HG03565 (cell line): Measurements from ENCODE around the gene PDE3A.
"Not testable (repeated sequence)": the region's sequence is repeated elsewhere in the genome, so short reads cannot be mapped to it uniquely, and the experiment has no call there.

ENCODE experiments used
- ATAC-seq: cut with Tn5 transposase; IDR thresholded peaks from one replicate; pipeline ENCODE4 v1.9.1; 2021; ENCODE audit warnings: mild to moderate bottlenecking, moderate library complexity; ENCODE audit not compliant: unreplicated experiment

The PDE3A gene

DNA sequence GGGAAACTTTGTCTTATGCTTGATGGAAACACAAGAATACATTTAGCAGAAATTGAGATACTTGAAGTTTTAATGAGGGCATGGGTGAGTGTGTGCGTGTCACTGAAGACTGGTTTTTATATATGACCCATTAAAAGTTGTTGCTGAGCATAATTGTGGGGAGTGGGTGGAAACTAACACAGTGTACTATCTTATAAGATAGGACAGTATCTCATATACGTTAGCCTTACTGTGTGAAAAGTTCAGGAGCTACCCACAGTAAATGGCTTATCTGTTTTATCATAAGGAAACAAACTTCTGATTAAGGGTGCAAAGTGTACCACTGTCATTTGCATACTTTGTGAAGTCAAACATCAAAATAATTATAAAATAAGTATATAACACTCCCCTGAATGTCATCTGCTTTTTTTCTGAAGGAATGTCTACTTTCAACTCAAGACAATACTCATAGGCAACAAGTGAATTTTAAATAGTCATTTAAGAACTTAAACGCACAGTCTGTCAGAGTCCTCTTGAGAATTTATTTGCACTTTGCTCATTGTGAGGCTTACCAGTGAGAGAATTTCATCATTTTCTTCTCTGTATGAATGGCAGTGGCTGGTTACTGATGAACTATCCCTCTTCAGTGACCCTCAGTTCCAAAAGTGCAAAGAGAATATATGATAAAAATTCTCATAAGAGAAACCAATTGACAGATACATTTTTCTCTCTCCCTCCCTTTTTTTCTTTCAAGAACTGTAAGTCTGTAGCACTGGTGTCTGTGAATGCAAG is 4.2 kb downstream of the PDE3A start:
- no peak for ATAC-seq

DNA sequence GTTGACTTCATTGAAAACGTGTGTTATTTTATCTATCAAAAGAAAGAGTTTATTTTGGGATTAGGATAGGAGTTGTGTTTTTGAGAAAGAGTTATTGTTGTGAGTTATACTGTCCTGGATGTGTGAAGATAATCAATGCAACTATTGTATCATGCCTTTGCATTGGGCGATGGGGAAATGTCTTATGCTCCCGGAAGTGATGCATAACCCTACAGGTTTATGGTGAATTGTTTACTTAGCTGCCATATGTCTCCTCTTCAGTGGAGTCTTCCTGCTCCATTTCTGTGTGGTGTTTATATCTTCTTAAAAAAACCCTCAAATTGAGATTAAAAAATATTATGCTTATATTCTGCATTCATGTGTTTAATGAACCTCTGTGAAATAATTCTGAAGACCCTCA is 6.5 kb downstream of the PDE3A start:
- ATAC-seq = no peak

DNA sequence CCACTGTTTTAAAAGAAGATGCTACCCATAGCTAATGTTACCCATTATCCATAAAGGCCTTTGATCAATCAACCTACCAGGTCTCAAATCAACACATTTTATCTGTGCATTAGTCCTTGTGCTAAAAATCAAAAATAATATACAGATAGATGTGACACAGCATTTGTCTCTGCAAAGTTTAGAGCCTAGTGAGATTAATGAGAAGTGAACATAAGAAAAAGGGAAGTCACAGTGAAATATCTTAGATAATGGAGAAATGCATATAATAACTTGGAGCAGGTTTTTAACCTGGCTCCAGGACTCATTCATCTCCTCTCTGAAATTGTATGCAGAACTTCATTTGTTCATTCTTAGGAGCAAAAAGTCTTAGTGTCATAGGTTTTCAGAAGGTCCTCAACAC is 7.2 kb downstream of the PDE3A start:
- no peak for ATAC-seq

DNA sequence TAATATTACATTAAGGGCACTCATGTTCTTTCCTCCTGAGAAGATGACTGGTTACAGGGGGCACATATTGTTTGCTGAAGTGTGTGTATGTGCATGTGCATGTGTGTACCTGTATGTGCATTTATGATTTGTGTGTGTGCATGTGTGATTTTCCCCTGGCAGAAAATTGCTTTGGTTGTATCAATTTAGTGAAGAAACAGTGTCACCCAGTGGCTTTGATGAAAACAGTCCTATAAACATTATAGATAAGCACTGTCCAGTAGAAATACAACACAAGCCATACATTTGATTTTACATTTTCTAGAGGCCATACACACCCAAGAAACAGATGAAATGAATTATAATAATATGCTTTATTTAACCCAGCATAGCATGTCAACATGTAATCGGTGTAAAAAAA is 8.6 kb downstream of the PDE3A start:
- ATAC-seq = no peak

DNA sequence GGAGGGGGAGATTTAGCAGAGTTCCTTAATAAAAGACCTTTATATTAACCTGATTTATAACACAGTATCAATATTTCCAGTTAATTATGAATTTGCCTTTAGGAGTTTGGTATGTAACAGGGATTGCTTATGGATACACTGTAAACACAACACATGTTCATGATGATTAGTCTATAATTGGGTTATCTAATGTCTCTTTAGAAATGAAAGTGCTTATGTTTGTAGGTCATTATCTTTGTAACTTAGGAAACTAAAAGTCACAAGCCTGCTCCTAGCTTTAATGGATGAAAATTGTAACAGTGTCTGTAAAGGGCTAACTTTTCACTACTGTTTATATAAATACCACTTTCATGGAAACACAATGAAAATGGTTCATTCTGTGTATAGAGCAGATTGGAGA is 9.4 kb downstream of the PDE3A start:
- no peak for ATAC-seq

DNA sequence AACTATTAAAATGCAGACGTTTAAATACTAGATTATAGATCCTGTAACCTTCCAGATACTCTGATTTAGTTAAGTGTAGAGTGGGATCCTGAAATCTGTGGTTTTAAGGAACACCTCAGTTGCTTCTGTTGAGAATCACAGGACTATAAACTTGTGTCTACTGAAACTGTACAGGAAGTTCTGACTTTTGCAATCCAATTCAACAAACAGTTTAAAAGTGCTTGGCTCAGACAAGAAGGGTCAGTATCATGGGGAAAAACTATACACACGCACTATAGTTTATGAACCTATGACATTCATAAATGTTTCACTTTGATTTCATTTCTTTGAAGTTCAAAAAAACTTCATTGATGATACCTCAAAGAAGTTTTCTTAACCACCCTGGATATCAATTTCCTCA is 13.8 kb downstream of the PDE3A start:
- ATAC-seq = no peak

DNA sequence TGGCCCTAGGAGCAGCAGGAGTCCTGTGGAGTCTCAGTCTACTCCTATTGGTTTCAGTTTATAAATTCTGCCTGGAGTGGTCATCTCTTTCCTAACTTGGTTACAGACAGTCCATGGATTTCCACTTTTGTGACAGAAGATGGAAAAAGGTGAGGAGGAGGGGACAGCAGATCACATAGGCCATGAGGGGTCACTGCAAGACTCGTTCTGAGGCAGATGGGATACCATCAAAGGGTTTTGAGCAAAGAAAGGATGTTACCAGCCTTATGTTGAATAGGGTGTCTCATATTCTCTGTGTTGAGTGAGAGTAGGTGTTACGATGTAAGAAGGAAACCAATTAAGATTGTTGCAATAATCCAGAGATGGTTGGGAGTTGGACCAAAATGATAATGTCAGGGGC is 15.3 kb downstream of the PDE3A start:
- ATAC-seq = no peak

DNA sequence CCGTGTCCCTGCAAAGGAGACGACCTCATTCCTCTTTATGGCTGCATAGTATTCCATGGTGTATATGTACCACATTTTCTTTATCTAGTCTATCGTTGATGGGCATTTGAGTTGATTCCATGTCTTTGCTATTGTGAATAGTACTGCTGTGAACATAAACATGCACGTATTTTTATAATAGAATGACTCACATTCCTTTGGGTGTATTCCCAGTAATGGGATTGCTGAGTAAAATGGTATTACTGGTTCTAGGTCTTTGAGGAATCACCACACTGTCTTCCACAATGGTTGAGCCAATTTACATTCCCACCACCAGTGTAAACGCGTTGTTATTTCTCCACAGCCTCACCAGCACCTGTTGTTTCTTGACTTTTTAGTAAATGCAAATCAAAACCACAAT is 16.5 kb downstream of the PDE3A start:
- not testable (repeated sequence) for ATAC-seq

DNA sequence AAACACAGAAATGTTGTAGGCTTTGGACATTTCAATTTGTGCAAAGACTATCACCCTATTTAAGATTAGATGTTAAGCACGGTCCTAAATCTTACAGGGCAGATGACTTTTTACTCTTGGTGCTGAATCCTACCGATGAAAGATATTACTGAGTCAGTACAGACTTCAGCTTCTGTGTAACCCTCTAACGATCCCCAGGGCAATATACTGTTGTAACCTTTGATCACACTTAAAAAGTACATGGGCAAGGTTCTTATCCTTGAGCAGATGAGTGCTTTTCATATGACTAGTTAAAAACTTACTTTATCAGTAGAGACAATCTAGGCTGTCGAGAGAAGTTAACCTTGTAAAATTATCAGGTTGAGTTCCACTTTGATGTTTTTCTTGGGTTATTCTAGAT is 22.5 kb downstream of the PDE3A start:
- ATAC-seq = no peak

DNA sequence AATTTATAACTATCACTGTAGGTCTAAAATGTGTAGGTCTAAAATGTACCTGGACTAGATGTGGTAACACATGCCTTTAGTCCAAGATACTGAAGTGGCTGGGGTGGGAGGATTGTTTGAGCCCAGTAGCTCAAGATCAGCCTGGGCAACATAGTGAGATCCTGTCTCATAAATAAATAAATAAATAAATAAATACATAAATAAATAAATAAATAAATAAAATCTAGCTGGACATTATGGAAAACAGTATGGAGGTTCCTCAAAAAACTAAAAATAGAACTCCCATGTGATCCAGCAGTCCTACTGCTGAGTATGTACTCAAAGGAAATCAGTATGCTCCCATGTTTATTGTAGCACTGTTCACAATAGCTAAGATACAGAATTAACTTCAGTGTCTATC is 24.0 kb downstream of the PDE3A start:
- no peak for ATAC-seq

DNA sequence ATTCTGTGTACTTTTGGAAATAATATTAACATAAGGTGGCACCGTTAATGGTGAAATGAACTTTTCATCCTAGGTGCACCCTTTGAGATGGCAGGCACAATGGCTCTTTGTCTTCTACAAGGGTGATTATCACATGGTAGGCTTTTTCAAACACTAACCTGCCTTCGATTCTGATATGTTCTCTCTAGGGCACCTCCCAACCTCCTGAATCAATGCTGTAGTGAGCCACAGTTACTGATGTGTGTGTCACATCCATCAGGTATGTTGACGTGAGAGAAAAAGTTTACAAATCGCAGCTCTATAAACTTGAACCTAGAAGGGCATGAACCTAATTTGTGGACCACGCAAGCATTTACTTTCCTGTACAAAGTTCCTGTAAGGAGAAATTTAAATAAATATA is 25.4 kb downstream of the PDE3A start:
- no peak for ATAC-seq

DNA sequence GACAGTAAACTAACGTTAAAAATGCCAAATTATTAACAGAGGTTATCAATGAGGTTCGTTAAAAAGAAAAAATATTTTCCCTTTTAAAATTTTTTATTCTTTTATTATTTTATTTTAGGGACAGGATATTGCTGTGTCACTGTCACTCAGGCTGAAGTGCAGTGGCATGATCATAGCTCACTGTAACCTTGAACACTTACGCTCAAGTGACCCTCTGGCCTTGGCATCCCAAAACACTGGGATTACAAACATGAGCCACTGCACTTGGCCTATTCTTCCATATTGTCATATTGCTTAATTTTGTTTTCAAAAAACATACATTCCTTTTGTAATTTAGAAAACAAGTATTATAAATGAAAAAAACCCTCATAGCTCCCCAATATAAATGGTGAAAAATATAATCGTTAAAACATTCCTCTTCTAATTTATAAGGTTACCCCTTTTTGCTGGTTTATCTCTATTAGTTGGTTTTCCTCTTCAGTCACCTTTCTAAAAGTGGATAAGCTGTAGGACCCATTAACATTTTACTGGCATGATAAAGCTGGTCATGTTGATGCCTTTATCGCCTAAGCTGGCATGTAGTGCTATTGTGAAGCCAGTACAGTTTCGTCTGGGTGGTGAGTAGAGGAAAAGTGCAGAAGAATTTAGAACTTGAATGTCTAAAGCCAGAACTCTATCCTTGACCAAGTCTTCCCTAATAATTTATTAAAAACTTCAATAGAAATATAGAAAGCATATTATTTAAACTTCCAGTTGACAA is 27.6 kb downstream of the PDE3A start:
- ATAC-seq = no peak

DNA sequence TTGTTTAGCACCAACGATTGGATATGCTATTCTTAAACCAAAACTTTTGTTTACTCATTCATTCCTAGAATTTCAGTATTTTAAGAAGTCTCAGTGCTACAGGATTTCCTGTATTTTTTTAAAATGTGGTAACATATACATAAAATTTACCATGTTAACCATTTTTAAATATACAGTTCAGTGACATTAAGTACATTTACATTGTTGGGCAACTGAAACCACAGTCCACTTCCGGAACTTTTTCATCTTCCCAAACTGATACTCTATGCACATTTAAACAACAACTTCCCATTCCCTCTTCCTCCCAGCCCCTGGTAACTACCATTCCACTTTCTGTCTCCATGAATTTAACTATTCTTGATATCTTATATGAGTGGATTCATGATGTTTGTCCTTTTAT is 30.3 kb downstream of the PDE3A start:
- no peak for ATAC-seq

DNA sequence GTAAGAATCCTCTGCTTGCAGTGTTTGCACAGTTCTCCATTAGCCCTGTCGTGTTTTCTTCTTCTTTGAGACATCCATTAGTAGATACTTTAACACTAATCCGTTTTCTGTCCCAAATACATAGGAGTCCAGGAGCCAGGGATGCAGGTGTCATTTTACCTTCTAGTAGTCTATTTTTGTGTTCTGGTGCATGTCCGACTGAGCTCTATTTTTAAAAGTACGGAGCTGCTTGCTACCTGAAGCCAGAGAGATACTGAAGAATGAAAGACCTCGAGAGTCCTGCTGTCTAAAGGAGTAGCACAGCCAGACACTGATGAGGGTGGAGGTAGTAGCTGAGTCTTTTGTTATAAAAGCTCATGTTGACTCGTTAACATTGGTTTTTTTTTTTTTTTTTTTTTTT is 31.7 kb downstream of the PDE3A start:
- ATAC-seq = no peak

DNA sequence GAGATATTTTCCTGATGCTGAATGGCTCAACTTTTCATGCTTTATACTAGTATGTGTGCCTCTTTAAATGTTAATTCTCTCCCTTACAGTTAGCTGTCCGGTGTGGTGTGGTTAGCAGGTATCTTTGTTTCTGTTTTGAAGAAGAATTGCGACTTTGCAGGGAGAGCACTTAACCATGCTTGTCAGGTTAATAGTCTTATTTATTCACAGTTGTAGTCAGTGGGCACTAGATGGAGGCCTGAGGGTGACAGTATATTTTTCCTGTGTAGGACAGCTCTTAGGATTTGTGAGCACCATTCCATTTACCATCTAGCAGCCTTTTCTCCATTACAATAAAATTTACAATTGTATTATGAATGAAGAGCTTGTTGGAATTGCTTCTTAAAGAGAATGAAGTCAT is 34.9 kb downstream of the PDE3A start:
- no peak for ATAC-seq

DNA sequence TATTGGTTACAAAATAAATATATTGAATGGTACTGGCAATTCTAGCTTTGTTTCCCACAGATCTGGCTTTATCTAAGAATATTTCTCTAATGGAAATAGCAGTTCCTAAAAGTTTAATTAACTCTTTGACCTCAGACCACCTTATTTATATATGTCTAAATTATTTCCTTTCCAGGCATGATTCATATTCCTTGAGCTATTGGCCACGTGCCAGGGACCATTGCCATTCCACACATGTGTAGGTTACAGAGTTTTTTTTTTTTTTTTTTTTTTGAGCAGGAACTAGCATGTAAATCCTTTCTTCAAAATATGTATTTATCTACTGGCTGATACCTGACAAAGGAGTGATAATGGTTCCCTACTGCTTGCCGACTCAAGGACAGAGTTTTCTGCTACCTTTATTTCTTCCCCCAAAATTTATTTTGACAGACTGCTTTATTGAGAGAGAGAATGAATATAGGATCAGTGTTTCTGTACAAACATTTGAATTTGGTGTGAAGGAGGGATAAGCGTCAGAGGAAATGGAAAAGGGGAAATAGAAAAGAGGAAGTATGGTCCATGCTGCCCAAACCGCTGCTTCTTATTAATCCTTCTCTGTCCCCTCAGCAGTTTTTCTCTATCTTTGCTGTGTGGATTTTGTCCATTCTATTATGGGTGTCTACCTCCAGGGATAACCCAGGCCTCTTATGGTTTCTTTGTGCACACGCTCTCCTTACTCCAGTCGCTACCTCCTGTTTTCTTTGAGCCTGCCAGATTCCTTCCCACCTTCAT is 36.4 kb downstream of the PDE3A start:
- no peak for ATAC-seq

DNA sequence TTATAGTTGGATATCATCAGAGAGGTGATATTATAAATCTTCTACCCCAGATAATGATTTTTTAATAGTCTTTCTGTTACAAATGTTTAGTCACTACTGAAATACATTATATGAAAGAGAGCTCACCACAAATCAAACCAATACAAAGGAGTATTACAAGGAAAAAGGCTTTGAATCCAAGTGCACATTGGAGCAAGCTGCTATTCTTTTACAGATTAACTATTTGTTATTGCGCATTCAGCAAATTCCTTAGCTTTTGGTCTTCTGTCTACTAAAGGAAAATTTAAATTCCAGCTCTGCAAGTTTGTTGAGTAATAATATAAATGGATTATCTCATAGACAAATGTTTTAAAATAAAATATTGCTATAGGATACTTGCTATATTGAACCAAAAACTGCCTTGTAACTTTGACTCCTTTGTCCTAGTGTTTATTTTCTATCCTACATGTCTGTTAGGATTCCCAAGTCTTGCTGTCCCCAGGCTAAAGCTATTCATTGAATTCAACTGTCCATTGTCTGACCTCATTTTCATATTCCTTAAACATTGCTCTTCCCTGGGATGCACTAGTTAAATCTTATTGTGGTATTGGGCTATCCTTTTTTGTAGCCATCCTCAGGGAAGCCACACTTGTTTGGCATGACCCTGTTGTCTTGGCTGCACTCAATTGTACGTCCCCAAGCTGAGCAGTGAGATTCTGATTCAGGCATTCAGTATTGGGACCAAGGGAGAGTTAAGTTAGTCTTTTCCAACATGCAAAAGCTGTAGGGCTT is 41.5 kb downstream of the PDE3A start:
- no peak for ATAC-seq

DNA sequence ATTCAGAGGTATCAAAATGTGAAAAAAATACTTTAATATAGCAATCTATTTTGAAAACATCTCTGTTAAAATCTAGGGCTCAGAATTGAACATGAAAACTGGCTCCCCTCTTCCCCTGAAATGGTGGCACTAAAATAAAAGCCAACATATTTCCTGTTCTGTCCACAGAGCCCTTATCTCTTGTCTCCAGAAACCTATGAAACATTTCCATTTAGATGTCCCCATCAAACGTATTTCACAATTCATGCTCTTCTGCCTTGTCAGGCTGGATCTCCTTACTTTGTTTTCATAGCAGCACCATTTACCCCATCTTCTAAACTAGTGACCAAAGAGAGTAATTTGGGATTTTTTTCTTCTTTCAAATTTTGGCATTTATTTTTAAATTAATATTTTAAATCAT is 42.4 kb downstream of the PDE3A start:
- no peak for ATAC-seq

DNA sequence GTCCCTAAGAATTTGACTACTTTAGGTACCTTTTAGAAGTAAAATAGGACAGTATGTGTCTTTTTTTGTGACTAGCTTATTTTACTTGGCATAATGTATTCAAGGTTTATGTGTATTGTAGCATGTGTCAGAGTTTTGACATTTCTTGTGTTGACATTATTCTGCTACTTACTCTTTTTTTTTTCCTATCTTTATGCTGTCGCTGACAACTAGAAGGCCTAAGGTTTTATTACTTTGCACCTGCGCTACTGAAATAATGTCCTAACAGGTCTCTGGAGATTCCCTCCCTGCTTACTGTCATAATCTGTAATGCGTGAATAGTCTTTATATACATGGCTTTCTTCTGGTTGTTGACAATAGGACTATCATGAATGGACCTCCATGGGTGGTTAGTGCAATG is 43.0 kb downstream of the PDE3A start:
- no peak for ATAC-seq

DNA sequence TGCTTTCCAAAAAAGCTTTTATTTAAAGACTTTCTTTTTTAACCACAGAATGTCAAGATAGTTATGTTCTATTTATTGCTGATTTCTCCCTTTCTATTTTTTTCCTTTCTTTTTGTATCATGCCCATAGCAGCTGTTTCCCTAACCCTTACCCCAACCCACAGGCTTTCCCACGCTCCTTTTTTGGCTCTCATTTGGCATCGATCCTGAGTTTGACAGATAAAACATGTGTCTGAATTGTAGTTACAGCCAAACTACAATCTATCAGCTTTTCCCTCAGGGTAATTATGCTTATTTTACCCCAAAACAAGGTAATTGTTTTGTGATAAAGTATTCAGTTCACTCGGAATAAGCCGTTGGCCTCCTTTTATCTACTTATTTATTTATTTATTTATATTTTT is 46.7 kb downstream of the PDE3A start:
- no peak for ATAC-seq

DNA sequence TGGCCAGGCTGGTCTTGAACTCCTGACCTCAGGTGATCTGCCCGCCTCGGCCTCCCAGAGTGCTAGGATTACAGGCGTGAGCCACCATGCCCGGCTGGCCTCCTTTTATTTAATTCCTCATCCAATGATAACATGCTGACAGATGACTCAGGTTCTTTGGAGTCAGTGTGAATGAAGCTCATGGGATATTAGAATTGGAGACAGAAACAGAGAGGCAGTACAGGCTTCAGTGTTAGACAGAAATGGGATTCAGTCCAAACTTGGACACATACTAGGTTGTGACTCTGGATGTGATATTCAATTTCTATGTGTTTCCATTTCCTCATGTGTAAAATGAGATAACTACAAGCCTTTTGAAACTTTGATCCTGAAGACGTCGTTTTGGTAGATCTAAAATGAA is 47.3 kb downstream of the PDE3A start:
- no peak for ATAC-seq
